ENCODE data around the gene SHROOM3.

DNA sequence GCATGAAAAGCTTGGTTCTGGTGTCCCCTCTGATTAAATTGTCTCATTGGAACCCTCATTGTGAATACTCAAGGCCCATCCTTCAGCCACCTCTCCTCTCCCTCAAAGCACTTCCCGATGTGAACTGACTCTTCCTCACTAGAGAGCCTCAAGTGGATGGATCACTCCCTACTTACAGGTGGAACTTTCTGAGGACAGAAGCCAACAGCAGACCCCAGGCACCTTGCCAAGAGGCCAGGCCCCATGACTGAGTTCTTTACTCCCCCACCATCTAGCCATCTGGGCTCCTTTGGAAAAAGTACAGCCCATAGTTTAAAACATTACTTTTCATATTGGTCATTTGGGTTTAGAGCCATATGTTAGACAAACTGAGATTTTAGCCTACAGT is 224.1 kb downstream of the SHROOM3 start:
- TF ChIP-seq, protein P1, sequence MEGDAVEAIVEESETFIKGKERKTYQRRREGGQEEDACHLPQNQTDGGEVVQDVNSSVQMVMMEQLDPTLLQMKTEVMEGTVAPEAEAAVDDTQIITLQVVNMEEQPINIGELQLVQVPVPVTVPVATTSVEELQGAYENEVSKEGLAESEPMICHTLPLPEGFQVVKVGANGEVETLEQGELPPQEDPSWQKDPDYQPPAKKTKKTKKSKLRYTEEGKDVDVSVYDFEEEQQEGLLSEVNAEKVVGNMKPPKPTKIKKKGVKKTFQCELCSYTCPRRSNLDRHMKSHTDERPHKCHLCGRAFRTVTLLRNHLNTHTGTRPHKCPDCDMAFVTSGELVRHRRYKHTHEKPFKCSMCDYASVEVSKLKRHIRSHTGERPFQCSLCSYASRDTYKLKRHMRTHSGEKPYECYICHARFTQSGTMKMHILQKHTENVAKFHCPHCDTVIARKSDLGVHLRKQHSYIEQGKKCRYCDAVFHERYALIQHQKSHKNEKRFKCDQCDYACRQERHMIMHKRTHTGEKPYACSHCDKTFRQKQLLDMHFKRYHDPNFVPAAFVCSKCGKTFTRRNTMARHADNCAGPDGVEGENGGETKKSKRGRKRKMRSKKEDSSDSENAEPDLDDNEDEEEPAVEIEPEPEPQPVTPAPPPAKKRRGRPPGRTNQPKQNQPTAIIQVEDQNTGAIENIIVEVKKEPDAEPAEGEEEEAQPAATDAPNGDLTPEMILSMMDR (IDR thresholded peaks at IDR 0.05) = no peak
- no peak for TF ChIP-seq EZH2 (IDR thresholded peaks at IDR 0.05; ENCODE audit: borderline replicate concordance, insufficient read depth, low read depth, low read length, poor library complexity, severe bottlenecking)
